NCI-H510A treated with DMSO at 0.1 percent for 48 hours (cell line): ENCODE data around the gene RAB3C.

Experiments used
- DNase-seq: peaks from one replicate; lab custom pipeline; 2025; lab: John Stamatoyannopoulos, UW

The RAB3C gene

GRCh38 chr5:58731641-58732040 lies 148.8 kb downstream of the RAB3C start:
- no peak for DNase-seq

DNA sequence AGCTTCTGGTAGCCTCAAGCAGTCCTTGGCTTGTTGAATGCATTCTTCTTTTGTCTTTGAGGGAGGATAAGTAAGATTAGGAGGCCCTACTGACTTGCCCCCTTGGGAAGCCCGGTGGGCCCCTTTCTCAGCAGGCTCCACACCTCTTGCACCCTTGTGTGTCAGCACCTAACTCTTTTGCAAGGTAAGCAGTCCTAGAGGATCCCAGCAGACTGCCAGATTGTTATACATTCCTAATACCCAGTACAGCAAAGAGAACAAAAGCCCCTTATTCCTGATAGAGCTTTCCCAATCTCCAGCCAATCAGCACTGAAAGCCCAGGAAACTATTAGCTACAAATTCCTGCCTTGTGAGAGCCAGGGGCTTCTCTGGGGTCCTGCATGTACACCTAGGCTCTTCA lies 152.8 kb downstream of the RAB3C start:
- no peak for DNase-seq

DNA sequence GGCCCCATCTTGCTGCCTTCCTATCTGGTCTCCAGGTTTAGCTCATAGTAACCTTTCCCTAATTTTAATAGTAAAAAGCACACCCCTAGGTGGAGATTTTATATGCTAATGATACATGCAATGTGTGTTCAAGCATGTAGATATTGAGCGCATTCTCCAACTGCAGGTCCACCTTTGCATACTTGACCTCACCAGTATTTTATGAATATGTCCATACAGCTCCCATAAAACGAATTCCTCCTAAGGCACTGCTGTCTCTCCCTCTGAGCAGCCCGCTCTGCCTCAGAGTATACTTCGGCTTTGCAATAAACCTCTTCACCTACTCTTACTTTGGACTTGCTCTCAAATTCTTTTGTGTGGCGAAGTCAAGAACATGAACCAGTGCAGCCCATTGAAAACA lies 153.3 kb downstream of the RAB3C start:
- no peak for DNase-seq

DNA sequence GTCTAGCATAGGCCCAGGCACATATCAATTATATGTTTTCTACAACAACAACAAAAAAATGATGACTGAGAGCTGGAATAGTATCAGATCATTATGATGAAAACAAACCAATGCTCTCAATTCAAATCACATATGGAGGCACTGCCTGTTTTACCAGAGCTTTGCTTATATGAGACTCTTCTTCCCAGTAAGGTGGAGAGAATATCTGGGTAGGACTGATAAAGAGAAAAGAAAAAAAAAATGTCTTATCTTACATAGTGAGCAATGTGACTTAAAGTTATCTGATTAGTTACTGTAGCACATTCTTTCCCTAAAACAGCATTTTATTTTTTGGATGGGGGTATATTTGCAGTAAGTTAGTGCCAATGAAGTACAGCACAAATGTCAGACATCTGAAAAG lies 154.8 kb downstream of the RAB3C start:
- DNase-seq = no peak

- DNase-seq = no peak
These were observed 155.5 kb downstream of the RAB3C start for GRCh38 chr5:58738336-58738735.

GRCh38 chr5:58739051-58739450 lies 156.2 kb downstream of the RAB3C start:
- DNase-seq = no peak

- DNase-seq = no peak
These were observed 158.1 kb downstream of the RAB3C start for GRCh38 chr5:58740956-58741355.

GRCh38 chr5:58745350-58745749 lies 162.5 kb downstream of the RAB3C start:
- DNase-seq = no peak

GRCh38 chr5:58746321-58746720 lies 163.4 kb downstream of the RAB3C start:
- no peak for DNase-seq

DNA sequence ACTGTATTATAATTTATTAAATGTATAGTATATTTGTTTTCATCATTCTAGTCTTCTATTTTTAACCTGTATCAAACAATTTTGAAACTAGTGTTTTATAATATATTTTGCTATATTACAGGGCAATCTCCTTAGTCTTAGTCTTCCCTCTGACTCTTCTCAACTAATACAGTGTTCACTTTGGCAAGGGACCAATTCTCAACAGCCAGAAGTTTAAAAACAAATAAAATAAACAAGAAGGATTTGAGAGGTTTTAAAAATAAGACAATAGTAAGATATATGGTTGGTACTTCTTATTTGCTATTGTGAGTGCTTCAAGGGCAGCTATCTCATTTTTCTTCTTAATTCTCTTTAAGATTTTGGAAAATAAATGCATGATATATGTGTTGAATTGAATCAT lies 167.2 kb downstream of the RAB3C start:
- no peak for DNase-seq

DNA sequence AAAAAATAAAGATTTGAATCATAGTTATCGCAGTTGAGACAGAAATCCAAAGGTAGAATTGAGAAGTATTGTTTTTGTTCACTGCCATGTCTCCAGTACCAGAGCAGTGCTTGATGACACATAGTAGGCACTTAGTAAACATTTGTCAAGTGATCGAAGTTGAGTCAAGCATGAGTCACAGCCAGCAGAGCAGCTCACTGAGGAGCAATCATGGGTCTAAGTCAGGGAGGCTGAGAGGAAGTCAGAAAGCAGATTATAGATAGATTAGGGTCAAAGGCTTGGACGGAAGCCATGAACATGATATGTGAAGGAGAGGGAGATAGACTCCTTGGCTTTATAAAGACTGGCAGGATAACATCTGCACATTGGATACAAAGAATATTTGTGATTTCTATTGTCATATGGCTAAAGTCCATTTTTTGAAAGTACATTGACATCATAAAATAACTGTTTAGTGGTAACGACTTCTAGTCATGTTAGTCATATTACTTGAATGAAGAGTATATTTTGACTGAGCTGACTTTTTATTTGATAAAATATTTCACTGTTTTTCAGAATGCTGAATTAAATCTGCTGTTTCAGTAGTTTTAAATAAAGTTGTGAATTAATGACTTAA lies 168.5 kb downstream of the RAB3C start:
- DNase-seq = no peak

DNA sequence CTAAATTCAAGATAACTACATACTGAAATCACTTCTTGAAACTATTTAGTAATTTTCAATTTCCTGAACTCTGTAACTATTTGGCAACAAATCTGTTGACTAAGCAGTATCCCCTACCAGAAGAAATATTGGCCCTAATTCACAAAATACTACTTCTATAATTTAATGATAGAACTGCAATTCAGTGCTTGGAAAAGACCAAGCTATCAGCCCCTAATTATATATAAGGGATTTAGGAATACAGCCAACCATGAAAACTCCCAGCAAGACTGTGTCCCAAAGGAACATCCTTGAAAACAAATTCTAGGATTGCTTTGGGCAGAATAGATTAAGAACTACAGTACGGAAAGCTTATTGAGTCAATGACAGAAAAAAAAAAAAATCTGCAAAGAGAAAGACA lies 169.2 kb downstream of the RAB3C start:
- DNase-seq = no peak

DNA sequence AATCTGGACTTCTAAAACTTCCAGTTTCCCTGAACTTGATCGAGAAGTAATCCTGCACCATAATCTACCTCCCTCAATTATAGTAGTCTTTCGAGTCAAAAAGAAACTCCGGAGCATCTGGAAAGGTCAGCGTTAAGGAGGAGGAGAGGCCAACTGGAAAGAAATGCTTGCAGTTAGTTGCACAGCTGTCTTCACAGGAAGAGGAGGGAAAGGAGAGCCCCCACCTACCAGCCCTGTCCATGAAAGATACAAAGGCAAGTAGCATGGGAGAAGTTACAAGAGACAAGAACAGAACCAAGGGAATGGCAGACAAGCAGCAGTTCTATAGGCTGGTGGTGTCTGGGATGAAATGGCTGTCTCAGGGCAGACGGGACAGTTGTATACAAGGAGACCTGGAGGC lies 170.6 kb downstream of the RAB3C start:
- DNase-seq = no peak

- no peak for DNase-seq
These were observed 171.4 kb downstream of the RAB3C start for GRCh38 chr5:58754250-58754649.

DNA sequence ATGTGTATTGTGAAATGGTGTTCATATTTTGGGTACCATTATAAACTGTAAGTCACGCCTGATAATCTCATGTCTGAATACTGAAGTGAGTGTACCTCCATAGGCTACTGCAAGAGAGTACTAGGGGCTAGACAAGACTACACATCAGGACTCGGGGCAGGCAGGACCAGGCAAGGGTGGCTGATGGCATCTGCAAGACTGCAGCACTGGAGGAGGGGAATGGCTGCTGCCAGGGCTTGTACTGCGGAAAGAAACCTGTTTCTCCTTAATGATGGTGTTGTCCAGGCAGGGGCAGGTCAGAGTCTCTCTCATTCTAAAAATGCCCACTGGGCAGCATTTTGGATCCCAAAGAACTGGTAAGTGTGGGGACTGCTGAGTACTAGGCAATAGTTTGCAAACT lies 172.5 kb downstream of the RAB3C start:
- DNase-seq = no peak

DNA sequence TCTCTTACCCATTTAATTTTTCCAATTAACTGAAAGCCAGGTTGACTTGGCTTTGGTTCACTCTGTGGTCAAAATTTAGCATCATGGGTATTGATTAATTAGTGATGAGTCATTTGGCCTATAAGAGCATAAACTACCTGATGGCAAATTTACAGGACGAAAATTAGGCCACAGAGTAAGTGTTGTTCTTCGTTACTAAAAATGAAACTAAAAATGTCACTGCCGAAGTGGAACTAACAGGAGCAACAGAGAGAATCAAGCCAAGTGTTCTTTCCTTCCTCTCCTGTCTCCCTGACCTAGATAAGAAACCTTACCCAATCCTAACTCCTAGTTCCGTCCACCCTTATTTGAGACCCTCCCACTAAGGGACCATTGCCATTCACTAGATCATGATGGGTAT lies 176.9 kb downstream of the RAB3C start:
- no peak for DNase-seq

DNA sequence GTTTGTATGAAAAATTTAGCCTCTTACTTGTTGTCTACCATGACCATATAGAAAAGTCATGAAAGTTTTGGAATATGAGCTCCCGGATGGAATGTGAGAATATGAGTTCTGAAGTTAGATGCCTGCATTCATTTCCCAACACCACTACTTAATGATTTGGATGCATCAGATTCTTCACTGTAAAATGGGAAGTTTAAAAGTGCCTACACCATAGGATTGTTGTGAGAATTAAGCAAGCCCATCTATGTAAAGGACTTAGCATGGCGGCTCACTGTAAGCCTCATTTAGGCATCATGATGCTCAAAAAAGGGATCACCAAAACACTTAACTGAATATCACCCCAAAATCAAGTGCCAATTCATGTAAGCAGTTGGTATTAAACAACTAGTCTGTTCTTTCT lies 177.3 kb downstream of the RAB3C start:
- no peak for DNase-seq

DNA sequence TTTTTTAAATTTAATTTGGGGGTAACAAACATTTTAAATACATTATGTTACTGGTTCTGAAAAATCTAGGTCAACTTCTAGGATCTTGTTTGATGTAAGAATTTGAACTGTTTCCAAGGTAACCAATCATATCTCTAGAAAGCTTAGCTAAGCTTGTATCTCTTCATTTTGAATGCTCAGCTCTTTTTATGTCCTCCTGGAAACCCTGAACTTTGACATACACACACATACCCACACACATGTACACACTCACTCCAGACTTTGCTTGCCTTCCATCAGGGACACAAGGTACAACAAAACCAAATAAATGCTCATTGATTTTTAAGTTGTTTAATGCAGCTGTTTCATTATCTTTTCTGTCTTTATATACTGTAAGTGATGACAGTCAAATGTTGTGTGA lies 178.5 kb downstream of the RAB3C start:
- DNase-seq = no peak

GRCh38 chr5:58763390-58763789 lies 180.5 kb downstream of the RAB3C start:
- no peak for DNase-seq

GRCh38 chr5:58764199-58764598 lies 181.3 kb downstream of the RAB3C start:
- no peak for DNase-seq

DNA sequence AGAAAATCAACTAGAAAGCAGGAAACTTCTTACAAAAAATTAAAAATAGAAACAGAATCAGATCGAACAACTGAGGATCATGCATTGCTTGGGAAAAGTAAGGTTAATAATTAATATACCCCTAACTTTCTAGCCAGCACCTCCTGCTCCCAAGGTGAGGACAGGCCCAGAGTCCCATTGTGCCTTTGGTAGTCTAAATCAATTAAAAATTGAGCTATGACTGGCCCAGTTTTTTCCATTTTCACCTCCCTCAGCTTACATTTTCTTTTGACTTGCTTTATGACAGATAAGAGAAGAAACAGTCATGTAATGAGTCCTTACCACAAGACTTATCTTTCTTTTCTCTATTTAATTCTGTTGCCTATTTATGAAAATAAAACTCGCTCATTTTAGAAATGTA lies 182.2 kb downstream of the RAB3C start:
- DNase-seq = no peak

DNA sequence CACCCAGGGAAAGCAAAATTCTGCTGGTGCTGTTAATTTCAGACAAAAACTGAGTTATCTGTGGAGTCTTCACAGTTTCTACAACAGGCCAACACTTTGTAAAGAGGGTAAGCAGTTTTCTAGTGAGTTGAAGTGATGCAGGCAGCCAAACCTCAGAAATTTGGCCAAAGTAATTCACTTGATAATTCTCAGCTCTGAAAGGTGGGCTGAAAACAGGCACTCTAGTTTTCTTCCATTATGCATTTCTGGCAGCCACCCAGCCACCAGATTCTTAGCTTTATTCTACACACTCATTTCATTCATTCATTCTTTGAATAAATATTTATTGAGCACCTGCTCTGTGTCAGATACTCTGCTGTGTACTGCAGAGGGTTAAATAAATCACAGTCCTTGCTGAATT lies 184.2 kb downstream of the RAB3C start:
- DNase-seq = no peak

DNA sequence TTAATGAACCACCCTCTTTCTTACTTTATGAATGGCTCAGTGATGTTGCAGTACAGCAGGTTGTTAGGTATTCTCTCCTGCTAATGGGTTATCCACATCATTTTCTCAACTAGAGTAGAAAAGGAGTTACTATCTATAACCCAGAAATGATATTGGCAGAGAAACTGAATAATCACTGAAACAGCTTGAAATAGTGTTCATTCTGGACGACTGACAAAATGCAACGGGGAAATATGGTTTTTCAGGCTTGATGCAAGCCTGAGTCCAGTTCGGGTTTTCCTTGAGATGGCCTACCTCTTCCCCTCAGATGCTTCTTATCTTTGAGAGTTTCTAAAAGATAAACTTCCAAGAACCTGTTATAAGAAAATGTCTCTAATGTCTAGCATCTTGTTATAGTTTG lies 187.3 kb downstream of the RAB3C start:
- DNase-seq = no peak

DNA sequence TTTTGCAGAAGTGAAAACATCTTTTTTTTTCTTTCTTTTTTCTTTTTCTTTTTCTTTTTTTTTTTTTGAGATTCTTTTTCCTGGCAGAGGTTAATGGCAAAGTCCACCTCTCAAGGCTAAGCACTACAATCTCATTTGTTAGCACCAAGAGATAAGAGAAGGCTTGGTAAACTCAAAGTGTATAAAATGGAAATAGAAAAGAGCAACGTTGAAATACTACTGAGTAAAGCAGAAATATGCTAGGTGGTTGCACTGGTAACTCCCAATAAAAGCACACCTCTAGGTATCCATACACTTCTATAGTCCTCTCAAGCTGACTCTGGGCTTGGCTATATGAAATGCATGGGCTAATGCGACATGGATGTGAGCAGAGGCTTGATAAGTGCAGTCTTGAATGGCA lies 188.9 kb downstream of the RAB3C start:
- DNase-seq = no peak
